Psoas muscle (tissue), 8 donors: ENCODE data around the gene MCCD1. TPM values are rescaled to one million over a fixed set of nuclear protein-coding genes. Genes with fewer than 3 reads are reported as not detected.

Experiments
- ATAC-seq, 4 donors: fragments of 200-7000 bp; cut with Tn5 transposase; one replicate each; pipeline ENCODE4 v1.9.1; 2020; ENCODE audit warnings: moderate library complexity in 3 of 4, mild to moderate bottlenecking in 2 of 4
- DNase-seq, 2 donors: peaks; one replicate each; pipeline ENCODE4 v3.0.0-alpha.2; 2020
- H3K27ac ChIP-seq: fragments of 200-600 bp; one replicate; pipeline ENCODE4 v1.8.0; 2022
- H3K27me3 ChIP-seq, 3 donors: fragments of 200-600 bp in 1 of 3; one replicate each; pipeline versions ENCODE4 v1.6.1 to v1.8.0; 2013 to 2022; ENCODE audit warnings: low read length in 2 of 3, mild to moderate bottlenecking in 2 of 3, moderate library complexity in 1 of 3; ENCODE audit not compliant: insufficient read depth in 3 of 3
- H3K36me3 ChIP-seq, 2 donors: fragments of 200-600 bp in 1 of 2; one replicate each; pipeline versions ENCODE4 v1.6.1 to v1.8.0; 2013 to 2022; ENCODE audit warnings: low read depth in 1 of 2, mild to moderate bottlenecking in 1 of 2, moderate library complexity in 1 of 2; ENCODE audit not compliant: insufficient read depth in 1 of 2
- H3K4me1 ChIP-seq: fragments of 200-600 bp; one replicate; pipeline ENCODE4 v1.8.0; 2022
- H3K4me3 ChIP-seq: fragments of 200-600 bp; one replicate; pipeline ENCODE4 v1.8.0; 2022; ENCODE audit warnings: mild to moderate bottlenecking
- H3K9me3 ChIP-seq: fragments of 200-600 bp; one replicate; pipeline ENCODE4 v1.8.0; 2022
- WGBS, 3 donors: extraction: QIAGEN DNeasy Blood & Tissue Kit; methylation state at CpG; one replicate each; pipeline versions ENCODE4 v1.1.6 to v1.1.7; 2013; 5-methylcytosine and 5-hydroxymethylcytosine counted together
- intact Hi-C, 2 donors: fragments of 100-400 bp; cut with DNase I; formaldehyde crosslinking; loops; one replicate each; pipeline versions ENCODE4 v1.11.0 to v1.14.2; 2022
- polyA plus RNA-seq, 3 donors: library from polyadenylated mRNA; stranded (reverse); fragments of 200-250 nt; gene quantifications; one replicate each; pipeline ENCODE4 v1.2.3, GENCODE V29; 2013
- total RNA-seq, 4 donors: library from RNA; stranded (reverse); fragmentation: NEBNext Ultra II Directional in 2 of 4; extraction: Animal tissue kit (Norgen Biotek cat#: 25700) in 2 of 4; gene quantifications; one replicate each; pipeline versions ENCODE4 v1.2.1 to v1.2.4, GENCODE V29; 2021 to 2023
- TF ChIP-seq, protein P1 (sequence below): fragments of 200-600 bp; IDR thresholded peaks from one replicate; pipeline ENCODE4 v1.8.0; 2022; ENCODE audit warnings: antibody characterized with exemption
- donor health status: healthy with polysubstance abuse.
- donor health status: DM: no; HTN: no; CAD: no; lungs with moderate emphysema.
- donor health status: Bipolar disorder and iron deficiency.
- donor health status: healthy.
- donor health status: DM: yes; HTN: yes; CAD: no.
- donor health status: DM: no; HTN: no; CAD: no.
- donor health status: DM: no; HTN: no; CAD: no.
- donor health status: DM: yes; HTN: yes; CAD: no.

Gene MCCD1
- total and polyA plus RNA-seq, 7 donors = not detected

DNA sequence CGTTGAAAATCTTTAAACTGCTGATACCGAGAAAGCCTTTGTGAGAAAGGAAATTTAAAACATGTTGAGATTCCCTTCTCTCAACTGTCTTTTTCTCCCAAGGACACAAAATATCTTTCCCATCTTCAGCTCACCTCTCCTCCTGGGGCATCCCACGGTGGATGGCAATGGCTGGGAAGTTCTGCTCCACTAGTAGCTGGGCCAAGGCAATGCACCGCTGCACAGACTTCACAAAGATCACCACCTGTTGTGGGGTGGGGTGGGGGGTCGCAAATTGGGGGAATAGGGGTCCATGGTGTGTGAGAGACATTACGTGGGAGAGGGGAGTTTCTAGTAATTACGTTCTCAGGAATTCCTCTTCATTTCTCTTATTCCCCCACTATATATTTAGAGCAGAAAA is 2.4 kb downstream of the MCCD1 start:
- no peak for ATAC-seq
- Histone ChIP-seq H3K4me1 (no peaks in the 10 kb centered on the region), H3K4me3 (no peak overlapping the region), H3K27me3 (no peaks in the 10 kb centered on the region), H3K36me3 (peaks cover 19 to 68% of the 10 kb centered on the region in 2 donors), H3K9me3 (no peaks in the 10 kb centered on the region), H3K27ac (no peak overlapping the region)
- intact Hi-C loops = no loop called here
- no peak for DNase-seq
- TF ChIP-seq, protein P1, sequence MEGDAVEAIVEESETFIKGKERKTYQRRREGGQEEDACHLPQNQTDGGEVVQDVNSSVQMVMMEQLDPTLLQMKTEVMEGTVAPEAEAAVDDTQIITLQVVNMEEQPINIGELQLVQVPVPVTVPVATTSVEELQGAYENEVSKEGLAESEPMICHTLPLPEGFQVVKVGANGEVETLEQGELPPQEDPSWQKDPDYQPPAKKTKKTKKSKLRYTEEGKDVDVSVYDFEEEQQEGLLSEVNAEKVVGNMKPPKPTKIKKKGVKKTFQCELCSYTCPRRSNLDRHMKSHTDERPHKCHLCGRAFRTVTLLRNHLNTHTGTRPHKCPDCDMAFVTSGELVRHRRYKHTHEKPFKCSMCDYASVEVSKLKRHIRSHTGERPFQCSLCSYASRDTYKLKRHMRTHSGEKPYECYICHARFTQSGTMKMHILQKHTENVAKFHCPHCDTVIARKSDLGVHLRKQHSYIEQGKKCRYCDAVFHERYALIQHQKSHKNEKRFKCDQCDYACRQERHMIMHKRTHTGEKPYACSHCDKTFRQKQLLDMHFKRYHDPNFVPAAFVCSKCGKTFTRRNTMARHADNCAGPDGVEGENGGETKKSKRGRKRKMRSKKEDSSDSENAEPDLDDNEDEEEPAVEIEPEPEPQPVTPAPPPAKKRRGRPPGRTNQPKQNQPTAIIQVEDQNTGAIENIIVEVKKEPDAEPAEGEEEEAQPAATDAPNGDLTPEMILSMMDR = no peak
- WGBS, 3 donors = 79 to 87% (median 85%) methylated on average over 7 of the region's 7 CpGs

DNA sequence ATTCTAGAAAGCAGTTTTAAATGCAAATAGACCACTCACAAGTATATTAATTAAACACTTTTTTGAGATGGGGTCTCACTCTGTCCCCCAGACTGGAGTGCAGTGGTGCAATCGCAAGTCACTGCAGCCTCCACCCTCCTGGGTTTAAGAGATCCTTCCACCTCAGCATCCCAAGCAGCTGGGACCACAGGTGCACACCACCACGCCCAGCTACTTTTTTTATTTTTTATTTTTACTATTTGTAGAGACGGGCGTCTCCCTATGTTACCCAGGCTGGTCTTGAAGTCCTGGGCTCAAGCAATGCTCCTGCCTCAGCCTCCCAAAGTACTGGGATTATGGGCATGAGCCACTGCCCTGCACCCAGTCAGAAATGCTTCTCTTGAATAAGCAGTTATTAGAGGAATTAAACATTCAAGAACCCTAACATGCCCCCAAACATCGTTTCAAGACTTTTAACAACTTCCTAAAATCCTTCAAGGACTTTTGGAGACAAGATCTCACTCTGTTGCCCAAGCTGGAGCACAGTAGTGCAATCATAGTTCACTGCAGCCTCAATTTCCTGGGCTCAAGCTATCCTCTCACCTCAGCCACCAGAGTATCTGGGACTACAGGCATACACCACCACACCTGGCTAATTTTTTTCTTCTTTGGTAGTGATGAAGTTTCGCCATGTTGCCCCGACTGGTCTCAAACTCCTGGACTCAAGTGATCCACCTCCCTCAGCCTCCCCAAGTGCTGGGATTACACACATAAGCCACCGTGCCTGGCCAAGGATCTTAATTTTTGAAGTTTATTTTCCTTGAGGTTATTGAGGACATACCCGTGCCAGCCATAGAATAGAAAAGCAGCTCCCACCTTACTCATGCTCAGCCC is 3.2 kb downstream of the MCCD1 start:
- no peaks in the 10 kb centered on the region for H3K9me3 ChIP-seq
- no peaks in the 10 kb centered on the region for H3K27me3 ChIP-seq
- TF ChIP-seq, protein P1 = no peak
- no peak overlapping the region for H3K4me3 ChIP-seq
- DNase-seq (no peak), ATAC-seq (no peak)
- no peak overlapping the region for H3K27ac ChIP-seq
- 66 to 70% (median 69%) methylated on average over 9 of the region's 9 CpGs for WGBS, 3 donors
- intact Hi-C loops = no loop called here
- peaks cover 24 to 77% of the 10 kb centered on the region in 2 donors for H3K36me3 ChIP-seq
- no peaks in the 10 kb centered on the region for H3K4me1 ChIP-seq

GRCh38 chr6:31532644-31533454 is 4.1 kb downstream of the MCCD1 start:
- intact Hi-C loops = no loop called here
- ATAC-seq = no peak
- Histone ChIP-seq H3K36me3 (peaks cover 24 to 85% of the 10 kb centered on the region in 2 donors), H3K4me1 (no peaks in the 10 kb centered on the region), H3K27ac (no peak overlapping the region), H3K9me3 (no peaks in the 10 kb centered on the region), H3K4me3 (no peak overlapping the region), H3K27me3 (no peaks in the 10 kb centered on the region)
- WGBS, 3 donors = 43 to 61% (median 44%) methylated on average over 9 of the region's 9 CpGs
- TF ChIP-seq, protein P1 = no peak
- DNase-seq = no peak

GRCh38 chr6:31533455-31533841 is 4.7 kb downstream of the MCCD1 start:
- intact Hi-C loops = no loop called here

More at GRCh38 chr6:31533455-31533841, 4.7 kb downstream of the MCCD1 start:
- no peak overlapping the region for H3K27ac ChIP-seq
- no peaks in the 10 kb centered on the region for H3K27me3 ChIP-seq
- H3K4me3 ChIP-seq = no peak overlapping the region
- ATAC-seq (no peak), DNase-seq (no peak)
- TF ChIP-seq, protein P1 = no peak
- H3K9me3 ChIP-seq = no peaks in the 10 kb centered on the region
- WGBS, 3 donors = 75 to 84% (median 83%) methylated on average over 1 of the region's 1 CpG
- H3K4me1 ChIP-seq = no peaks in the 10 kb centered on the region
- H3K36me3 ChIP-seq = peaks cover 28 to 91% of the 10 kb centered on the region in 2 donors
